ENCODE data around the gene PRKAG2.
"Not testable (repeated sequence)": the region's sequence is repeated elsewhere in the genome, so short reads cannot be mapped to it uniquely, and the experiment has no call there.

PRKAG2 gene

GRCh38 chr7:151787348-151787747 lies 89.6 kb downstream of the PRKAG2 start:
- no peak for DNase-seq (ENCODE audit: low read depth, low spot score)

- DNase-seq (ENCODE audit: low read depth, low spot score): no peak
Measured at GRCh38 chr7:151786936-151787335, 90.0 kb downstream of the PRKAG2 start.

GRCh38 chr7:151786241-151786640 lies 90.7 kb downstream of the PRKAG2 start:
- no peak for DNase-seq (ENCODE audit: low read depth, low spot score)

GRCh38 chr7:151785681-151785965 lies 91.3 kb downstream of the PRKAG2 start:
- DNase-seq (ENCODE audit: low read depth, low spot score): no peak

- no peak for DNase-seq (ENCODE audit: low read depth, low spot score)
Measured at GRCh38 chr7:151784853-151785680, 91.8 kb downstream of the PRKAG2 start.

GRCh38 chr7:151783958-151784575 lies 92.8 kb downstream of the PRKAG2 start:
- DNase-seq (ENCODE audit: low read depth, low spot score): no peak

GRCh38 chr7:151782598-151783448 lies 94.1 kb downstream of the PRKAG2 start:
- peak; percentile 49 for DNase-seq (ENCODE audit: low read depth, low spot score)

GRCh38 chr7:151782256-151782597 lies 94.7 kb downstream of the PRKAG2 start:
- not testable (repeated sequence) for DNase-seq (ENCODE audit: low read depth, low spot score)

- DNase-seq (ENCODE audit: low read depth, low spot score): no peak
Measured at GRCh38 chr7:151781161-151781845, 95.6 kb downstream of the PRKAG2 start.

GRCh38 chr7:151780631-151781030 lies 96.3 kb downstream of the PRKAG2 start:
- no peak for DNase-seq (ENCODE audit: low read depth, low spot score)

- no peak for DNase-seq (ENCODE audit: low read depth, low spot score)
Measured at GRCh38 chr7:151779678-151780077, 97.2 kb downstream of the PRKAG2 start.

- DNase-seq (ENCODE audit: low read depth, low spot score): no peak
Measured at GRCh38 chr7:151779255-151779654, 97.7 kb downstream of the PRKAG2 start.

- DNase-seq (ENCODE audit: low read depth, low spot score): no peak
Measured at GRCh38 chr7:151777908-151778670, 98.8 kb downstream of the PRKAG2 start.

- DNase-seq (ENCODE audit: low read depth, low spot score): no peak
Measured at GRCh38 chr7:151777495-151777880, 99.4 kb downstream of the PRKAG2 start.

GRCh38 chr7:151776876-151777494 lies 99.9 kb downstream of the PRKAG2 start:
- no peak for DNase-seq (ENCODE audit: low read depth, low spot score)

- DNase-seq (ENCODE audit: low read depth, low spot score): no peak
Measured at GRCh38 chr7:151776446-151776845, 100.5 kb downstream of the PRKAG2 start.

GRCh38 chr7:151775547-151776443 lies 101.1 kb downstream of the PRKAG2 start:
- no peak for DNase-seq (ENCODE audit: low read depth, low spot score)

GRCh38 chr7:151774951-151775350 lies 102.0 kb downstream of the PRKAG2 start:
- DNase-seq (ENCODE audit: low read depth, low spot score): no peak

- no peak for DNase-seq (ENCODE audit: low read depth, low spot score)
Measured at GRCh38 chr7:151773797-151774196, 103.1 kb downstream of the PRKAG2 start.

- no peak for DNase-seq (ENCODE audit: low read depth, low spot score)
Measured at GRCh38 chr7:151770232-151770631, 106.7 kb downstream of the PRKAG2 start.
